GM21737 (cell line): Measurements from ENCODE around the gene IRAK3.

Experiments
- ATAC-seq: cut with Tn5 transposase; IDR thresholded peaks from one replicate; pipeline ENCODE4 v1.9.1; 2021; ENCODE audit warnings: mild to moderate bottlenecking, moderate library complexity; ENCODE audit not compliant: unreplicated experiment

IRAK3 gene

DNA sequence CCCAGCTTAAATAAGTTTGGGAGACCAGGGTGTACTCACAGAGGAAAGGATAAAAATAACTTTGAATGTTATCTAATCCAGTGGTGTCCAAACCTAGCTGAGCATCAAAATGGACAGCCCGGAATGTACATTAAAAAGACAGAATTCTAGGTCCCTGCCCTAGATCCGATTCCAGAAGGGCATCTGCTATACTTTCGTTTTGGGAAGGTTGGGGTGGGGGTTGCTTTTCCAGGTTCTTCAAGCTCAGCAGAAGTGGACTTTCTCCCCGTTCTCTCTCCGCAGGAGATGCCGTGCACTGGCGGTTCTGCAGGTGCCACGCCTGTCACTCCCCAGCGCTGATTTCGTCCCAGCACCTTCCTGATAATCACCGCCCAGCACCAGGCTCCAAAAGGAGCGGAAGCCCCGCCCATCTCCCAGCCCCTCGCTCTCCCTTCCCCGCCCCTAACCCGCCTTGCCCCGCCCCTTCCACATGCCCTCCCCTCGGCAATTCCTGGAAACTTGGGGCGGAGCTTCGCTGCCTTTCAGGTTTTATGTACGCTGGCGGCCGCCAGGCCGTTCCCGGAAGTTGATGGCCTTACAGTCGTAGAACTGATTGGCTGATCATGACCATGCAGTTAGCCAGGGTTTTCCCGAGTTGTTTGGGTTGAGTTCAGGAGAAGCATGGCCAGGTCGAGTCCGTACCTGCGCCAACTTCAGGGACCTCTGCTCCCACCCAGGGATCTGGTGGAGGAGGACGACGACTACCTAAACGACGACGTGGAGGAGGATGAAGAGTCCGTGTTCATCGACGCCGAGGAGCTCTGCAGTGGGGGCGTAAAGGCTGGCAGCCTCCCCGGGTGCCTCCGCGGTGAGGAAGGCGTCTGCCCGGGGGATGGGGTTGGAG lies 113.2 kb downstream of the IRAK3 start, which contains the start of gene HELB:
HELB (plus strand) TSS at position 550 of the 883 bp plus-strand sequence; CDS start at position 661, 111 bp downstream.
- ATAC-seq: peak; percentile 89

DNA sequence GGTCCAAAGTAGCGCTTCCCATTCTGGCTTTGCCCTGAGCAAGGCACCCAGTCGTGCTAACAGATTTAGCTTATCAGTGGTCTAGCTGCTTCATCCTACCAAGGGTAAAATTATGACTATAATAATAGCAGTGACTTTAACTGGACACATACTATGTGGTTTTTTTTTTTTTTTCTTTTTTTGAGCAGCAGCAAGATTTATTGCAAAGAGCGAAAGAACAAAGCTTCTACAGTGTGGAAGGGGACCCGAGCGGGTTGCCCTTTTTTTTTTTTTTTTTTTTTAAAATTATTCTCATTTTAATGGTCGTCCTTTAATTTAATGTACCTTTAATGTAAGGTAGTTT lies 113.8 kb downstream of the IRAK3 start:
- ATAC-seq: no peak

DNA sequence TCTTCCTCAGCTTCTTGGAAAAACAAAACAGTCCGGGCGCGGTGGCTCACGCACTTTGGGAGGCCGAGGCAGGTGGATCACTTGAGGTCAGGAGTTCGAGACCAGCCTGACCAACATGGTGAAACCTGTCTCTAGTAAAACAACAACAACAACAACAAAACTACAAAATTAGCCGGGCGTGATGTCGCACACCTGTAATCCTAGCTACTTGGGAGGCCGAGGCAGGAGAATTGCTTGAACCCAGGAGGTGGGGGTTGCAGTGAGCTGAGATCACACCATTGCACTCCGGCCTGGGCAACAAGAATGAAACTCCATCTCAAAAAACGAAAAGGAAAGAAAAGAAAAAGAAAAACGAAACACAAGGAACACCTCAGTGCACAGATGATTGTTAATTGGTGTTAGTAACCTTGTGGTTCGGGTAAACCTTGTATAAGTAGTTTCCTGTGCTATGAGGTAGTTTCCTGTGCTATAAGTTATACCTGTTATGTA lies 114.3 kb downstream of the IRAK3 start:
- ATAC-seq: peak; percentile 46
